Endothelial cell of umbilical vein (primary cell): ENCODE results near the gene ADCYAP1R1. TPM values are rescaled to one million over a fixed set of nuclear protein-coding genes. Genes with fewer than 3 reads are reported as not detected.

Source experiments
- BruUV-seq: library from RNA; stranded (reverse); fragments of 400-500 nt; replicated peaks from 2 replicates; lab custom pipeline; 2021; lab: Mats Ljungman, UMichigan
- CTCF ChIA-PET: fragments of 300-600, 350-600 bp; sonication (Branson Sonifier 250); formaldehyde crosslinking; loops from one replicate; lab custom pipeline; 2021; ENCODE audit warnings: antibody characterized with exemption, inconsistent platforms; lab: Charles Lee
- POLR2A ChIA-PET: fragments of 300-600, 350-600 bp; sonication (Branson Sonifier 250); formaldehyde crosslinking; loops from one replicate; lab custom pipeline; 2021; ENCODE audit warnings: antibody characterized with exemption, inconsistent platforms; lab: Charles Lee
- DNase-seq: peaks from one replicate; pipeline ENCODE4 v3.0.0-alpha.2; 2011; ENCODE audit warnings: low read depth, low spot score
- FAIRE-seq: peaks from 2 replicates; lab custom pipeline; 2011; peaks lifted over from hg19 to GRCh38; lab: Jason Lieb, UNC
- H2AFZ ChIP-seq: 2 replicates; pipeline ENCODE4 v1.6.0; 2012; ENCODE audit warnings: low read depth, low read length, control low read depth, inconsistent platforms
- H3K27ac ChIP-seq: 2 replicates; pipeline ENCODE4 v1.5.1; 2011; ENCODE audit warnings: low read depth, mild to moderate bottlenecking, control low read depth, low read length, moderate library complexity; ENCODE audit not compliant: insufficient read depth
- H3K27me3 ChIP-seq, 2 experiments: 2 replicates each; pipeline versions ENCODE4 v1.6.0 to v1.6.1; 2011; ENCODE audit warnings: low read length in 2 of 2, mixed read lengths in 1 of 2; ENCODE audit not compliant: control insufficient read depth in 2 of 2, insufficient read depth in 2 of 2
- H3K36me3 ChIP-seq, 2 experiments: 2 replicates in 1 of 2; 3 replicates in 1 of 2; pipeline ENCODE4 v1.5.1; 2011; ENCODE audit warnings: low read length in 2 of 2, mild to moderate bottlenecking in 1 of 2, moderate library complexity in 1 of 2; ENCODE audit not compliant: control insufficient read depth in 2 of 2, insufficient read depth in 2 of 2; ENCODE audit errors: extremely low read depth in 1 of 2
- H3K4me1 ChIP-seq: 3 replicates; pipeline ENCODE4 v1.5.1; 2011; ENCODE audit warnings: mild to moderate bottlenecking, low read length; ENCODE audit not compliant: control insufficient read depth, insufficient read depth; ENCODE audit errors: extremely low read depth
- H3K4me2 ChIP-seq: 2 replicates; pipeline ENCODE4 v1.6.1; 2011; ENCODE audit warnings: low read length, control low read depth, mixed read lengths; ENCODE audit not compliant: insufficient read depth
- H3K4me3 ChIP-seq, 3 experiments: fragments of 200-600 bp in 1 of 3; sonication (generic), shearing (Covaris generic) in 1 of 3; replicated peaks in 1 of 3; 2 replicates each; pipeline ENCODE4 v1.5.1; 2011 to 2016; ENCODE audit warnings: control low read depth in 3 of 3, low read length in 3 of 3, mild to moderate bottlenecking in 2 of 3, inconsistent platforms in 1 of 3, low read depth in 1 of 3, moderate library complexity in 1 of 3; ENCODE audit not compliant: insufficient read depth in 1 of 3
- H3K79me2 ChIP-seq: 2 replicates; pipeline ENCODE4 v1.6.0; 2012; ENCODE audit warnings: low read length, inconsistent platforms; ENCODE audit not compliant: control insufficient read depth, insufficient read depth
- H3K9ac ChIP-seq: replicated peaks from 2 replicates; pipeline ENCODE3; 2011; ENCODE audit warnings: low read length, control low read depth; ENCODE audit not compliant: insufficient read depth; ENCODE audit errors: extremely low read depth
- H3K9me1 ChIP-seq: replicated peaks from 3 replicates; pipeline ENCODE4 v1.6.0; 2011; ENCODE audit warnings: mild to moderate bottlenecking, low read length; ENCODE audit not compliant: control insufficient read depth, insufficient read depth; ENCODE audit errors: extremely low read depth
- H3K9me3 ChIP-seq: replicated peaks from 2 replicates; pipeline ENCODE4 v1.5.1; 2012; ENCODE audit warnings: low read length, inconsistent platforms; ENCODE audit not compliant: control insufficient read depth, insufficient read depth
- H4K20me1 ChIP-seq: replicated peaks from 2 replicates; pipeline ENCODE3; 2011; ENCODE audit warnings: mild to moderate bottlenecking, low read length; ENCODE audit not compliant: control insufficient read depth, insufficient read depth; ENCODE audit errors: extremely low read depth
- EZH2 ChIP-seq: IDR thresholded peaks from 2 replicates; pipeline ENCODE4 v1.6.1; 2012; ENCODE audit warnings: borderline replicate concordance, low read depth, mild to moderate bottlenecking, moderate library complexity, low read length, inconsistent platforms; ENCODE audit not compliant: severe bottlenecking
- FOS ChIP-seq: IDR thresholded peaks from 2 replicates; pipeline ENCODE4 v1.6.1; 2011; ENCODE audit warnings: mild to moderate bottlenecking, low read length, moderate library complexity, borderline replicate concordance; ENCODE audit not compliant: insufficient read depth
- GATA2 ChIP-seq: IDR thresholded peaks from 2 replicates; pipeline ENCODE4 v1.7.0; 2011; ENCODE audit warnings: low read depth, mild to moderate bottlenecking, moderate library complexity, mixed read lengths, low read length; ENCODE audit not compliant: insufficient read length, insufficient read depth
- JUN ChIP-seq: IDR thresholded peaks from 2 replicates; pipeline ENCODE4 v1.6.1; 2011; ENCODE audit warnings: borderline replicate concordance, low read depth; ENCODE audit not compliant: insufficient read length, insufficient read depth
- MYC ChIP-seq: IDR thresholded peaks from one replicate; pipeline ENCODE4 v1.6.1; 2011; ENCODE audit warnings: mild to moderate bottlenecking, low read depth, low read length
- POLR2A ChIP-seq: IDR thresholded peaks from 2 replicates; pipeline ENCODE4 v1.6.1; 2012; ENCODE audit warnings: low read depth, mild to moderate bottlenecking, control low read depth, low read length
- POLR2AphosphoS5 ChIP-seq: IDR thresholded peaks from 2 replicates; pipeline ENCODE4 v1.6.1; 2012; ENCODE audit warnings: low read depth, mild to moderate bottlenecking, control low read depth, low read length, moderate library complexity; ENCODE audit not compliant: insufficient read depth
- dilution Hi-C: fragments of 300-500 bp; cut with MboI; formaldehyde crosslinking; loops from one replicate; pipeline ENCODE4 v1.15.0; 2019; ENCODE audit warnings: low sequenced_read_pairs; ENCODE audit not compliant: extremely low pct_ligation_motif_present
- intact Hi-C: fragments of 100-400 bp; cut with micrococcal nuclease; formaldehyde crosslinking; loops from one replicate; pipeline ENCODE4 v1.10.0; 2022
- polyA plus RNA-seq, 4 experiments: library from polyadenylated mRNA; depleted of rRNA in 3 of 4; stranded (reverse) in 3 of 4; unstranded in 1 of 4; fragments of >200 nt; gene quantifications; 2 replicates each; pipeline versions ENCODE4 v1.2.1 to v1.2.3, GENCODE V29; 2011 to 2012; ENCODE audit warnings: missing spikeins in 1 of 4
- total RNA-seq: library from RNA; stranded (reverse); gene quantifications from 2 replicates; pipeline ENCODE4 v1.2.3, GENCODE V29; 2021
- TF ChIP-seq, protein P1 (sequence below): IDR thresholded peaks from 2 replicates; pipeline ENCODE4 v1.6.1; 2011; ENCODE audit not compliant: insufficient read depth, insufficient read length

ADCYAP1R1 gene
- total and polyA plus RNA-seq, 2 donors (not counting 3 experiments of a cell fraction or from before 2014, with no cell fraction given): 0.04 TPM; not detected in 1

DNA sequence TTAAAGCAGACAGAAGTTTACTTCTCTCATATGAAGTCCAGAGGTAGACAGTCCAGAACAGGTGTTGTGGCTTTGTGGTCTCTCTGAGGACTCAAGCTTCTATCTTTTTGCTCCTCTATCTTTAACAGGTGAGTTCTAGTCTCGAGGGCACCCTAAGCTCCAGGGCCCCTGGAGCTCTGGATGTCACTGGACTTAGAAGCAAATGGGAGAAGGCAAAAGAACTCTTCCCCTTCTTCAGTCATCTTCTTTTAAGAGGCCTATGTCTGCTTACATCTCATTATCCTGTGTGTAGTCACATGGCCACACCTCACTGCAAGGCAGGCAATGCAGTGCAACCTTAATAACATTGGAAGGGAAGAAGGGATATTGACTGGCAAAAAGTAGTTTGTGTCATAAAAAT lies 61.6 kb downstream of the ADCYAP1R1 start:
- peaks cover 0 to 9% of the 10 kb centered on the region in 2 experiments for H3K27me3 ChIP-seq
- H3K9me1 ChIP-seq: no peaks in the 10 kb centered on the region
- intact Hi-C loops (no loop called here), dilution Hi-C loops (no loop called here)
- H3K4me3 ChIP-seq: no peak overlapping the region
- DNase-seq: no peak
- TF ChIP-seq, protein P1, sequence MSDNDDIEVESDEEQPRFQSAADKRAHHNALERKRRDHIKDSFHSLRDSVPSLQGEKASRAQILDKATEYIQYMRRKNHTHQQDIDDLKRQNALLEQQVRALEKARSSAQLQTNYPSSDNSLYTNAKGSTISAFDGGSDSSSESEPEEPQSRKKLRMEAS: no peak
- no peak for TF ChIP-seq POLR2AphosphoS5
- TF ChIP-seq GATA2: no peak
- TF ChIP-seq MYC: no peak
- no peak for TF ChIP-seq POLR2A
- no peak for TF ChIP-seq JUN
- no peak for TF ChIP-seq EZH2
- TF ChIP-seq FOS: no peak
- no TSS peak for BruUV-seq
- H3K79me2 ChIP-seq: no peaks in the 10 kb centered on the region
- FAIRE-seq: no peak
- H3K4me1 ChIP-seq: no peaks in the 10 kb centered on the region
- no peaks in the 10 kb centered on the region for H4K20me1 ChIP-seq
- CTCF ChIA-PET: interaction anchor here (1.5 to 2.4 kb wide), 3 partner anchors 9 to 129 kb away, joined by 7 to 26 read pairs (median 15); no protein-coding TSS in a partner anchor
- no peaks in the 10 kb centered on the region for H3K9me3 ChIP-seq
- H3K4me2 ChIP-seq: no peak overlapping the region
- POLR2A ChIA-PET: no interaction called here
- H2AFZ ChIP-seq: no peak overlapping the region
- no peak overlapping the region for H3K27ac ChIP-seq
- no peak overlapping the region for H3K9ac ChIP-seq
- no peaks in the 10 kb centered on the region for H3K36me3 ChIP-seq
